NB4 (cell line): Measurements from ENCODE around the gene CCDC97.

ENCODE experiments used
- MAX ChIP-seq: IDR thresholded peaks from 2 replicates; pipeline ENCODE4 v1.6.1; 2011; ENCODE audit warnings: low read depth, low read length
- POLR2A ChIP-seq: IDR thresholded peaks from 2 replicates; pipeline ENCODE4 v1.6.1; 2011; ENCODE audit warnings: mild to moderate bottlenecking; ENCODE audit not compliant: insufficient read length; ENCODE audit errors: extremely low read depth
- TF ChIP-seq, protein P1 (sequence below): IDR thresholded peaks from one replicate; pipeline ENCODE4 v1.5.1; 2012; ENCODE audit warnings: low read depth, low read length

GRCh38 chr19:41298348-41298964 lies 11.5 kb upstream of the CCDC97 start:
- TF ChIP-seq, protein P1, sequence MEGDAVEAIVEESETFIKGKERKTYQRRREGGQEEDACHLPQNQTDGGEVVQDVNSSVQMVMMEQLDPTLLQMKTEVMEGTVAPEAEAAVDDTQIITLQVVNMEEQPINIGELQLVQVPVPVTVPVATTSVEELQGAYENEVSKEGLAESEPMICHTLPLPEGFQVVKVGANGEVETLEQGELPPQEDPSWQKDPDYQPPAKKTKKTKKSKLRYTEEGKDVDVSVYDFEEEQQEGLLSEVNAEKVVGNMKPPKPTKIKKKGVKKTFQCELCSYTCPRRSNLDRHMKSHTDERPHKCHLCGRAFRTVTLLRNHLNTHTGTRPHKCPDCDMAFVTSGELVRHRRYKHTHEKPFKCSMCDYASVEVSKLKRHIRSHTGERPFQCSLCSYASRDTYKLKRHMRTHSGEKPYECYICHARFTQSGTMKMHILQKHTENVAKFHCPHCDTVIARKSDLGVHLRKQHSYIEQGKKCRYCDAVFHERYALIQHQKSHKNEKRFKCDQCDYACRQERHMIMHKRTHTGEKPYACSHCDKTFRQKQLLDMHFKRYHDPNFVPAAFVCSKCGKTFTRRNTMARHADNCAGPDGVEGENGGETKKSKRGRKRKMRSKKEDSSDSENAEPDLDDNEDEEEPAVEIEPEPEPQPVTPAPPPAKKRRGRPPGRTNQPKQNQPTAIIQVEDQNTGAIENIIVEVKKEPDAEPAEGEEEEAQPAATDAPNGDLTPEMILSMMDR = no peak
- TF ChIP-seq POLR2A = no peak
- TF ChIP-seq MAX = no peak
